Mesodermal cell (in vitro differentiated cells): ENCODE data around the gene TOM1L2.

Source experiments
- H3K27ac ChIP-seq: 2 replicates; pipeline ENCODE4 v1.7.0; 2013; ENCODE audit warnings: mild to moderate bottlenecking, low read depth, low read length, moderate library complexity; ENCODE audit not compliant: severe bottlenecking
- H3K36me3 ChIP-seq: 2 replicates; pipeline ENCODE4 v1.7.1; 2013; ENCODE audit warnings: mild to moderate bottlenecking, low read length, moderate library complexity; ENCODE audit not compliant: control insufficient read depth, insufficient read depth
- H3K4me1 ChIP-seq: one replicate; pipeline ENCODE4 v1.7.1; 2013; ENCODE audit warnings: mild to moderate bottlenecking, low read length; ENCODE audit not compliant: insufficient read depth, control insufficient read depth, poor library complexity, severe bottlenecking
- H3K4me3 ChIP-seq: 2 replicates; pipeline ENCODE4 v1.7.0; 2013; ENCODE audit warnings: low read length, control low read depth, mild to moderate bottlenecking; ENCODE audit not compliant: insufficient read depth, poor library complexity, severe bottlenecking; ENCODE audit errors: extremely low read depth
- H3K9me3 ChIP-seq: 2 replicates; pipeline ENCODE4 v1.7.1; 2013; ENCODE audit warnings: mild to moderate bottlenecking, low read length, moderate library complexity; ENCODE audit not compliant: control insufficient read depth
- WGBS, 2 experiments: methylation state at CpG; one replicate each; pipeline ENCODE4 v1.1.5; 2013; ENCODE audit warnings: missing lambda C conversion rate in 2 of 2; ENCODE audit not compliant: insufficient coverage in 2 of 2; 5-methylcytosine and 5-hydroxymethylcytosine counted together

Gene TOM1L2

GRCh38 chr17:17848311-17849082 lies 123.7 kb downstream of the TOM1L2 start:
- 98 to 99% methylated on average over 8 of the region's 10 CpGs for WGBS, 2 experiments
- Histone ChIP-seq H3K4me3 (no peak overlapping the region), H3K36me3 (no peaks in the 10 kb centered on the region), H3K27ac (no peak overlapping the region), H3K9me3 (no peaks in the 10 kb centered on the region), H3K4me1 (peaks cover 10% of the 10 kb centered on the region)

GRCh38 chr17:17847726-17848125 lies 124.5 kb downstream of the TOM1L2 start:
- H3K4me1 ChIP-seq: peaks cover 10% of the 10 kb centered on the region

GRCh38 chr17:17847118-17847689 lies 125.0 kb downstream of the TOM1L2 start:
- WGBS, 2 experiments: 82 to 85% methylated on average over 10 to 17 of the region's 17 CpGs
- Histone ChIP-seq H3K27ac (no peak overlapping the region), H3K36me3 (no peaks in the 10 kb centered on the region), H3K9me3 (no peaks in the 10 kb centered on the region), H3K4me1 (peaks cover 10% of the 10 kb centered on the region), H3K4me3 (no peak overlapping the region)

More at GRCh38 chr17:17847726-17848125, 124.5 kb downstream of the TOM1L2 start:
- Histone ChIP-seq H3K36me3 (no peaks in the 10 kb centered on the region), H3K4me3 (no peak overlapping the region), H3K27ac (no peak overlapping the region), H3K9me3 (no peaks in the 10 kb centered on the region)
- 73% methylated on average over 1 of the region's 5 CpGs; no CpG with 5 or more reads in 1 of the 2 experiments for WGBS, 2 experiments

GRCh38 chr17:17846645-17847044 lies 125.6 kb downstream of the TOM1L2 start:
- H3K9me3 ChIP-seq: no peaks in the 10 kb centered on the region
- WGBS, 2 experiments: 96 to 97% methylated on average over 4 to 6 of the region's 8 CpGs
- peaks cover 16% of the 10 kb centered on the region for H3K4me1 ChIP-seq
- no peak overlapping the region for H3K27ac ChIP-seq
- no peak overlapping the region for H3K4me3 ChIP-seq
- H3K36me3 ChIP-seq: no peaks in the 10 kb centered on the region

- peaks cover 22% of the 10 kb centered on the region for H3K4me1 ChIP-seq
- H3K36me3 ChIP-seq: no peaks in the 10 kb centered on the region
- WGBS, 2 experiments: 73 to 89% methylated on average over 7 of the region's 8 CpGs
- H3K27ac ChIP-seq: no peak overlapping the region
- H3K9me3 ChIP-seq: no peaks in the 10 kb centered on the region
- H3K4me3 ChIP-seq: no peak overlapping the region
Measured at GRCh38 chr17:17846003-17846402, 126.2 kb downstream of the TOM1L2 start.

GRCh38 chr17:17845046-17845775 lies 127.0 kb downstream of the TOM1L2 start:
- WGBS, 2 experiments: 92 to 93% methylated on average over 8 to 12 of the region's 13 CpGs
- peaks cover 23% of the 10 kb centered on the region for H3K4me1 ChIP-seq
- H3K27ac ChIP-seq: no peak overlapping the region
- no peaks in the 10 kb centered on the region for H3K36me3 ChIP-seq
- no peak overlapping the region for H3K4me3 ChIP-seq
- H3K9me3 ChIP-seq: no peaks in the 10 kb centered on the region

GRCh38 chr17:17844500-17844899 lies 127.7 kb downstream of the TOM1L2 start:
- H3K4me1 ChIP-seq: peaks cover 21% of the 10 kb centered on the region
- H3K4me3 ChIP-seq: no peak overlapping the region

GRCh38 chr17:17844079-17844478 lies 128.1 kb downstream of the TOM1L2 start:
- H3K4me1 ChIP-seq: peaks cover 21% of the 10 kb centered on the region
- H3K4me3 ChIP-seq: no peak overlapping the region
- WGBS, 2 experiments: 86 to 88% methylated on average over 1 to 6 of the region's 7 CpGs
- no peak overlapping the region for H3K27ac ChIP-seq
- no peaks in the 10 kb centered on the region for H3K9me3 ChIP-seq
- H3K36me3 ChIP-seq: no peaks in the 10 kb centered on the region

More at GRCh38 chr17:17844500-17844899, 127.7 kb downstream of the TOM1L2 start:
- Histone ChIP-seq H3K36me3 (no peaks in the 10 kb centered on the region), H3K9me3 (no peaks in the 10 kb centered on the region), H3K27ac (no peak overlapping the region)
- WGBS, 2 experiments: 86 to 96% methylated on average over 3 of the region's 6 CpGs

GRCh38 chr17:17843096-17843495 lies 129.1 kb downstream of the TOM1L2 start:
- Histone ChIP-seq H3K27ac (no peak overlapping the region), H3K4me1 (peaks cover 24% of the 10 kb centered on the region), H3K4me3 (no peak overlapping the region), H3K9me3 (no peaks in the 10 kb centered on the region), H3K36me3 (no peaks in the 10 kb centered on the region)
- WGBS, 2 experiments: 92 to 100% methylated on average over 2 to 3 of the region's 4 CpGs

GRCh38 chr17:17842111-17842876 lies 129.9 kb downstream of the TOM1L2 start:
- peak overlapping the region; percentile 92 for H3K27ac ChIP-seq
- H3K36me3 ChIP-seq: no peaks in the 10 kb centered on the region
- H3K4me3 ChIP-seq: no peak overlapping the region
- WGBS, 2 experiments: 81 to 88% methylated on average over 6 to 9 of the region's 9 CpGs
- no peaks in the 10 kb centered on the region for H3K9me3 ChIP-seq
- peaks cover 29% of the 10 kb centered on the region for H3K4me1 ChIP-seq
